ENCODE data around the gene TRABD2B.

GRCh38 chr1:47855230-47855629 is 142.0 kb downstream of the TRABD2B start:
- no peak for TF ChIP-seq CTCF (IDR thresholded peaks at IDR 0.05)
- no peak for TF ChIP-seq REST (IDR thresholded peaks at IDR 0.05; ENCODE audit: low read depth, low read length)
- TF ChIP-seq POLR2AphosphoS5 (IDR thresholded peaks at IDR 0.05; ENCODE audit: low read depth, low read length) = no peak
- no peak for TF ChIP-seq GABPA (IDR thresholded peaks at IDR 0.05; ENCODE audit: low read depth)
- no peak for TF ChIP-seq EZH2phosphoT487 (IDR thresholded peaks at IDR 0.05; ENCODE audit: borderline replicate concordance, low read depth)
- TF ChIP-seq SMC3 (IDR thresholded peaks at IDR 0.05; ENCODE audit: low read depth, low read length) = no peak
- no peak for TF ChIP-seq FOXM1 (IDR thresholded peaks at IDR 0.05; ENCODE audit: low read depth)
- no peak for TF ChIP-seq CHD2 (IDR thresholded peaks at IDR 0.05; ENCODE audit: low read length, partially characterized antibody)
- no peak for TF ChIP-seq MAX (IDR thresholded peaks at IDR 0.05; ENCODE audit: low read depth)
- TF ChIP-seq RAD21 (IDR thresholded peaks at IDR 0.05; ENCODE audit: low read length) = no peak
- no peak for TF ChIP-seq USF2 (IDR thresholded peaks at IDR 0.05; ENCODE audit: borderline replicate concordance, low read depth, low read length)
- TF ChIP-seq ZBTB33 (IDR thresholded peaks at IDR 0.05; ENCODE audit: borderline replicate concordance, low read depth) = no peak

Data from SK-N-SH (cell line).